ENCODE measurements around the gene XG. TPM values are rescaled to one million over a fixed set of nuclear protein-coding genes. Genes with fewer than 3 reads are reported as not detected.

XG gene
- total RNA-seq, 1 donor from 2014 or later: 0.63 TPM

DNA sequence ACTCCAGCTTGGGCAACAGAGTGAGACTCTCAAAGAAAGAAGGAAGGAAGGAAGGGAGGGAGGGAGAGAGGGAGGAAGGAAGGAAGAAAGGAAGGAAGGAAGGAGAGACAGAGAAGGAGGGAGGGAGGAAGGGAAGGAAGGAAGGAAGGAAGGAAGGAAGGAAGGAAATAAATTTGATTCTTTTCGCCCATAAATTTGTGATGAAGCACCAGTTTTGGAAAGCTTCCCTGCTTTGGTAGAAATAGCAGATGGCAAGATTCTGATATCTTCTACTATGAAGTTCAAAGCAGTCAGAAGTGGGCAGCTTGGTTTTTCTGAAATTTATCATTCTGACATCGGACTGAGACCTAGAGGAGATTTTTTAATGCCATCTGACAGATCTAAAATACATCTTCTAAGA is 65.2 kb downstream of the XG start:
- TF ChIP-seq, protein P1, sequence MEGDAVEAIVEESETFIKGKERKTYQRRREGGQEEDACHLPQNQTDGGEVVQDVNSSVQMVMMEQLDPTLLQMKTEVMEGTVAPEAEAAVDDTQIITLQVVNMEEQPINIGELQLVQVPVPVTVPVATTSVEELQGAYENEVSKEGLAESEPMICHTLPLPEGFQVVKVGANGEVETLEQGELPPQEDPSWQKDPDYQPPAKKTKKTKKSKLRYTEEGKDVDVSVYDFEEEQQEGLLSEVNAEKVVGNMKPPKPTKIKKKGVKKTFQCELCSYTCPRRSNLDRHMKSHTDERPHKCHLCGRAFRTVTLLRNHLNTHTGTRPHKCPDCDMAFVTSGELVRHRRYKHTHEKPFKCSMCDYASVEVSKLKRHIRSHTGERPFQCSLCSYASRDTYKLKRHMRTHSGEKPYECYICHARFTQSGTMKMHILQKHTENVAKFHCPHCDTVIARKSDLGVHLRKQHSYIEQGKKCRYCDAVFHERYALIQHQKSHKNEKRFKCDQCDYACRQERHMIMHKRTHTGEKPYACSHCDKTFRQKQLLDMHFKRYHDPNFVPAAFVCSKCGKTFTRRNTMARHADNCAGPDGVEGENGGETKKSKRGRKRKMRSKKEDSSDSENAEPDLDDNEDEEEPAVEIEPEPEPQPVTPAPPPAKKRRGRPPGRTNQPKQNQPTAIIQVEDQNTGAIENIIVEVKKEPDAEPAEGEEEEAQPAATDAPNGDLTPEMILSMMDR (conservative IDR thresholded peaks at IDR 0.05): no peak
- DNase-seq (ENCODE audit: extremely low spot score, unreplicated experiment): no peak
- peaks cover 6% of the 10 kb centered on the region for H3K4me1 Mint-ChIP-seq (ENCODE audit: unreplicated experiment)
- H3K4me3 Mint-ChIP-seq: no peak overlapping the region
- H3K27ac Mint-ChIP-seq: no peak overlapping the region
- H3K36me3 Mint-ChIP-seq: no peaks in the 10 kb centered on the region
- H3K27me3 Mint-ChIP-seq: no peaks in the 10 kb centered on the region
- no peaks in the 10 kb centered on the region for H3K9me3 Mint-ChIP-seq

GRCh38 chrX:2819345-2820135 is 67.7 kb downstream of the XG start:
- Mint-ChIP-seq H3K36me3 (no peaks in the 10 kb centered on the region), H3K9me3 (no peaks in the 10 kb centered on the region), H3K4me3 (no peak overlapping the region), H3K27me3 (no peaks in the 10 kb centered on the region), H3K27ac (no peak overlapping the region), H3K4me1 (ENCODE audit: unreplicated experiment) (no peaks in the 10 kb centered on the region)
- TF ChIP-seq, protein P1 (conservative IDR thresholded peaks at IDR 0.05): peak; percentile 73
- peak; percentile 48 for DNase-seq (ENCODE audit: extremely low spot score, unreplicated experiment)

GRCh38 chrX:2820136-2820771 is 68.4 kb downstream of the XG start:
- DNase-seq (ENCODE audit: extremely low spot score, unreplicated experiment): peak; percentile 42
- no peak overlapping the region for H3K4me3 Mint-ChIP-seq
- H3K9me3 Mint-ChIP-seq: no peaks in the 10 kb centered on the region
- no peaks in the 10 kb centered on the region for H3K27me3 Mint-ChIP-seq
- H3K27ac Mint-ChIP-seq: no peak overlapping the region
- no peaks in the 10 kb centered on the region for H3K36me3 Mint-ChIP-seq
- TF ChIP-seq, protein P1 (conservative IDR thresholded peaks at IDR 0.05): no peak
- no peaks in the 10 kb centered on the region for H3K4me1 Mint-ChIP-seq (ENCODE audit: unreplicated experiment)

GRCh38 chrX:2823795-2824386 is 72.1 kb downstream of the XG start:
- Mint-ChIP-seq H3K27me3 (no peaks in the 10 kb centered on the region), H3K4me1 (ENCODE audit: unreplicated experiment) (no peaks in the 10 kb centered on the region), H3K9me3 (no peaks in the 10 kb centered on the region), H3K4me3 (no peak overlapping the region), H3K27ac (peak overlapping the region; percentile 54), H3K36me3 (no peaks in the 10 kb centered on the region)
- peak; percentile 45 for DNase-seq (ENCODE audit: extremely low spot score, unreplicated experiment)
- TF ChIP-seq, protein P1 (conservative IDR thresholded peaks at IDR 0.05): no peak

GRCh38 chrX:2824886-2825285 is 73.0 kb downstream of the XG start:
- TF ChIP-seq, protein P1 (conservative IDR thresholded peaks at IDR 0.05): no peak
- H3K4me3 Mint-ChIP-seq: no peak overlapping the region
- DNase-seq (ENCODE audit: extremely low spot score, unreplicated experiment): no peak
- H3K36me3 Mint-ChIP-seq: no peaks in the 10 kb centered on the region
- no peaks in the 10 kb centered on the region for H3K4me1 Mint-ChIP-seq (ENCODE audit: unreplicated experiment)
- H3K27ac Mint-ChIP-seq: no peak overlapping the region
- H3K9me3 Mint-ChIP-seq: no peaks in the 10 kb centered on the region
- no peaks in the 10 kb centered on the region for H3K27me3 Mint-ChIP-seq

All from type B pancreatic cell (in vitro differentiated cells).